ENCODE data around the gene GNAO1.

GRCh38 chr16:56270828-56271227 lies 79.5 kb downstream of the GNAO1 start:
- no peak for TF ChIP-seq CTCF (IDR thresholded peaks at IDR 0.05)
- no peak for TF ChIP-seq POLR2A (IDR thresholded peaks at IDR 0.05)
- TF ChIP-seq EP300 (IDR thresholded peaks at IDR 0.05), result no peak
